HUES6 (cell line): ENCODE measurements around the gene IPPK.

ENCODE experiments used
- H3K27ac ChIP-seq: 2 replicates; pipeline ENCODE4 v1.7.0; 2013; ENCODE audit warnings: low read depth, mild to moderate bottlenecking, low read length, inconsistent platforms
- H3K27me3 ChIP-seq: 2 replicates; pipeline ENCODE4 v1.6.1; 2013; ENCODE audit warnings: low read length; ENCODE audit not compliant: control insufficient read depth, insufficient read depth
- H3K36me3 ChIP-seq: 2 replicates; pipeline ENCODE4 v1.6.1; 2013; ENCODE audit warnings: low read length; ENCODE audit not compliant: control insufficient read depth, insufficient read depth
- H3K4me1 ChIP-seq: 2 replicates; pipeline ENCODE4 v1.6.1; 2013; ENCODE audit warnings: low read length; ENCODE audit not compliant: control insufficient read depth, insufficient read depth
- H3K4me3 ChIP-seq: 2 replicates; pipeline ENCODE4 v1.5.1; 2013; ENCODE audit warnings: low read depth, low read length
- H3K9ac ChIP-seq: one replicate; pipeline ENCODE4 v1.6.1; 2013; ENCODE audit warnings: mild to moderate bottlenecking, low read length
- H3K9me3 ChIP-seq: 2 replicates; pipeline ENCODE4 v1.6.1; 2013; ENCODE audit warnings: low read depth, low read length; ENCODE audit not compliant: control insufficient read depth, insufficient read depth

Gene IPPK

GRCh38 chr9:92644278-92644677 is 25.7 kb downstream of the IPPK start:
- peaks cover 79% of the 10 kb centered on the region for H3K36me3 ChIP-seq
- no peak overlapping the region for H3K9ac ChIP-seq
- no peaks in the 10 kb centered on the region for H3K4me1 ChIP-seq
- H3K27me3 ChIP-seq: no peaks in the 10 kb centered on the region
- no peak overlapping the region for H3K27ac ChIP-seq
- H3K9me3 ChIP-seq: no peaks in the 10 kb centered on the region
- H3K4me3 ChIP-seq: no peak overlapping the region

DNA sequence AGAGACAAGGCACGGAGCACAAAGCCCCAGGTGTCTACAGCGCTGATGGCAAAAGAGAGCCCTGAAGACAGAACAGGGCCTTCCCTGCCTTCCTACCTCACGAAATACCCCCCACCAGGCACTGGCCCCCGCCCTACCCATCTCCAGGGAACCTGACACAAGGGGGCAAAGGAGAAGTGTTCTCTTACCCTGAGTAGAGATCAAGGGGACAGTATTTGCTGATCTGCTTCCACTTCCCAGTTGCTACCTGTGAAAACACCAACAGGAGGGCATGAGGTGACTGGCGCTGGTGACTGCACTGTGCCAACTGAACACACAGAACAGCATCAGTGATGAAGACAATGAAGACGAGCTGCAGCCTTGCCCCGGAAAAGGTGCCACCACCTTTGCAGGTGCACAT is 27.4 kb downstream of the IPPK start:
- peaks cover 79% of the 10 kb centered on the region for H3K36me3 ChIP-seq

GRCh38 chr9:92642041-92642451 is 27.9 kb downstream of the IPPK start:
- no peak overlapping the region for H3K4me3 ChIP-seq
- H3K9ac ChIP-seq: no peak overlapping the region
- no peaks in the 10 kb centered on the region for H3K27me3 ChIP-seq
- no peaks in the 10 kb centered on the region for H3K9me3 ChIP-seq
- no peak overlapping the region for H3K27ac ChIP-seq
- H3K36me3 ChIP-seq: peaks cover 80% of the 10 kb centered on the region
- H3K4me1 ChIP-seq: no peaks in the 10 kb centered on the region

More for the DNA sequence above, 27.4 kb downstream of the IPPK start:
- no peak overlapping the region for H3K27ac ChIP-seq
- no peaks in the 10 kb centered on the region for H3K9me3 ChIP-seq
- H3K4me3 ChIP-seq: no peak overlapping the region
- H3K4me1 ChIP-seq: no peaks in the 10 kb centered on the region
- H3K27me3 ChIP-seq: no peaks in the 10 kb centered on the region
- no peak overlapping the region for H3K9ac ChIP-seq

DNA sequence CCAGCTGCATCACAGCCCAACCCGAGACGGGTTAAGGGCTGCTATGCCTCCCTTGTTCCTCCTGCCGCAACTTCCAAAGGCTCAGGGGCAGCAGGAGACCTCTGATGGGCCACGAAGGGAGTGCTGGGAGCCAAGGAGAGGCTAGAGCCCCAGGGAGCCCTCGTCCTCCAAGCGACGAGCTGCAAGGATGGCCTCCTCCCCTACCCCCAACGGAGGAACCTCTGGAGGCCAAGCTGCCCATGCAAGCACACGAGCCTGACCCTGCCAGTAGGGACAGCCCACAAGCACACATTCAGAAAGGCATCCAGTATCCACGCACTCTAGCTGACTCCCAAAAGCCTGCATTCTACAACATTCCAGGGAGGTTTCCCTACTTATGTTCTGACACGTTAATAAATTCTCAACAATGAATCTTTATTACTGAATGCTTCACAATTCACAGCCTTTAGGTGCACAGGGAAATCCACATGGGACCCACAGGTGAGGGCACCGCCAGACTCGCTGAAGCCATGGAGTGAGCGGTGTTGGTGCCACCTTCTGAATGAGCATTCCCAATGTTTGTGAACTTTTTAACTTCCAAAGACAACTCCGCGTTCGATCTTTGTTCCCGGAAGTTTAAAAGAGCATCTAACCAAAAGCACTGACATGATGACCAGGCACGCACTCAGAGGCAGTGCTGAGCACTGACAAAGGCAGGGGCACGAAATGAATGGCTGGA is 28.7 kb downstream of the IPPK start:
- Histone ChIP-seq H3K36me3 (peaks cover 81% of the 10 kb centered on the region), H3K9me3 (no peaks in the 10 kb centered on the region), H3K9ac (no peak overlapping the region), H3K4me1 (no peaks in the 10 kb centered on the region), H3K27me3 (no peaks in the 10 kb centered on the region), H3K27ac (no peak overlapping the region), H3K4me3 (no peak overlapping the region)

DNA sequence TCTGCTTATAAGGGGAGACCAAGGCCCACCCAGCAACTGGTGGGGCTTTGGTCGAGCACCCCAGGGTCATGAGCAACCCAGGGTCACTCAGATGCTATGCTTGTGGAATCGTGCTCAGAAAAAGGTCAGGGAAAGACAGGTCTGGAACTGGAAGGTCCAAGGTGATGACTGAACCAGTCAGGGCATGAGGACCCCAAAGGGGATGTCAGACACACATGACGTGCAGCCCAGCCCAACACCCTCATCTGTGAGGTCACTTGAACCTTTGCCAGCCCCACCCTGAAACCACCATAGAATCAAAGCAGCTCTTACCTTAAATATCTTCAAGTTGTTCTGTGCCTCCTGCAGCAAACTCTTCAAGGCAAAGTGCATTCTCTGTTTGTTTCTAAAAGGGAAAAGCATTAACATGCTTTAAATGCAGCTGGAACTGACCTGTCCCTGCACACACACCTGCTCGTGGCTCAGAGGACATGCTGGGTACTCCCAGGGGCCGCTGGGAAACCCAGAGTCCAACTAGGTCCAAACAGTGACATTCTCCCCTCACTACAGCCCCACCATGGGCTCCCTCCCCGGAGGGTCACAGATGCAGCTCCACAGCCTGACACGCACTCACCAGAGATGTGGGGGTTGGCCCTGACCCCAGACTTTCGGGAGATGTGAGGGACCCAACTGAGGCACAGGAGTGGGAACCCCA is 29.4 kb downstream of the IPPK start:
- H3K4me1 ChIP-seq: no peaks in the 10 kb centered on the region
- no peak overlapping the region for H3K9ac ChIP-seq
- no peak overlapping the region for H3K4me3 ChIP-seq
- peaks cover 81% of the 10 kb centered on the region for H3K36me3 ChIP-seq
- no peaks in the 10 kb centered on the region for H3K9me3 ChIP-seq
- no peak overlapping the region for H3K27ac ChIP-seq
- H3K27me3 ChIP-seq: no peaks in the 10 kb centered on the region

DNA sequence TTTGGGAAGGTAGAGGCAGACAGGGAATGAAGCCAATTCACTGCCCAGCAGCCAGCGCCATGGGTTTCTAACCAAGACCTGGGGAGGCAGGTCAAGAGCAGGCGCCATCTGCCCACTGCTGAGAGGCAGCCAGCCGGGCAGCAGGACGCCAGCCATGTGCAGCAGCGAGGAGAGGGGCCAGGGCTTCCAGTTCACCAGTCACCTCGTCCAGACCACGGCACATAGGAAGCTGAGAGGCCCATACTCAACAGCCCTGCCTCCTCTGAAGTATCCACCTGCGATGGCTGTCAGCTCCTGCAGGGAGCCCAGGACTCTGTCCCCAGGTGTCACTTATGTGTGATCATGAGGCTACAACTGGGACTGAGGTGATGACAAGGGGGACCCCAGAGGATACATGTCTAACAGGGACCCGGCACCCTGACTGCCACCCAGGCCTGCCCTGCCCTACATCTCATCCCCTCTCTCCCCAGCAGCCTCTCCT is 30.1 kb downstream of the IPPK start:
- Histone ChIP-seq H3K27ac (no peak overlapping the region), H3K4me3 (no peak overlapping the region), H3K27me3 (no peaks in the 10 kb centered on the region), H3K4me1 (no peaks in the 10 kb centered on the region), H3K9ac (no peak overlapping the region), H3K9me3 (no peaks in the 10 kb centered on the region), H3K36me3 (peaks cover 78% of the 10 kb centered on the region)

DNA sequence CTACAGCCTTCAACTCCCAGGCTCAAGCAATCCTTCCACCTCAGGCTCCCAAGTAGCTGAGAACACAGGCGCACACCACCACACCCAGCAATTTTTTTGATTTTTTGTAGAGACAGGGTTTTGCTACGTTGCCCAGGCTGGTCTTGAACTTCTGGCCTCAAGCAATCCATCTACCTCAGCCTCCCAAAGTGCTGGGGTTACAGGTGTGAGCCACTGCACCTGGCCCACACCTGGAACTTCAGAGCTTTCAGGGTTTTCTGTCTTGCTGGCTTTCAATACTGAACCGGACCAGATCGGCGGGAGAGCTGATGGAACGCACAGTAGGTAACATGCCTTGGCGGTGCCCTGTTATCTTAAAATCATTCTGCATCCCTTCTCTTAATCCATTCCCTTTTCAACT is 30.8 kb downstream of the IPPK start:
- no peak overlapping the region for H3K4me3 ChIP-seq
- H3K27me3 ChIP-seq: no peaks in the 10 kb centered on the region
- no peak overlapping the region for H3K9ac ChIP-seq
- H3K27ac ChIP-seq: no peak overlapping the region
- no peaks in the 10 kb centered on the region for H3K4me1 ChIP-seq
- peaks cover 75% of the 10 kb centered on the region for H3K36me3 ChIP-seq
- H3K9me3 ChIP-seq: no peaks in the 10 kb centered on the region

GRCh38 chr9:92638621-92639101 is 31.3 kb downstream of the IPPK start:
- Histone ChIP-seq H3K9ac (no peak overlapping the region), H3K4me3 (no peak overlapping the region), H3K27ac (no peak overlapping the region), H3K4me1 (no peaks in the 10 kb centered on the region), H3K9me3 (no peaks in the 10 kb centered on the region), H3K27me3 (no peaks in the 10 kb centered on the region), H3K36me3 (peaks cover 75% of the 10 kb centered on the region)

DNA sequence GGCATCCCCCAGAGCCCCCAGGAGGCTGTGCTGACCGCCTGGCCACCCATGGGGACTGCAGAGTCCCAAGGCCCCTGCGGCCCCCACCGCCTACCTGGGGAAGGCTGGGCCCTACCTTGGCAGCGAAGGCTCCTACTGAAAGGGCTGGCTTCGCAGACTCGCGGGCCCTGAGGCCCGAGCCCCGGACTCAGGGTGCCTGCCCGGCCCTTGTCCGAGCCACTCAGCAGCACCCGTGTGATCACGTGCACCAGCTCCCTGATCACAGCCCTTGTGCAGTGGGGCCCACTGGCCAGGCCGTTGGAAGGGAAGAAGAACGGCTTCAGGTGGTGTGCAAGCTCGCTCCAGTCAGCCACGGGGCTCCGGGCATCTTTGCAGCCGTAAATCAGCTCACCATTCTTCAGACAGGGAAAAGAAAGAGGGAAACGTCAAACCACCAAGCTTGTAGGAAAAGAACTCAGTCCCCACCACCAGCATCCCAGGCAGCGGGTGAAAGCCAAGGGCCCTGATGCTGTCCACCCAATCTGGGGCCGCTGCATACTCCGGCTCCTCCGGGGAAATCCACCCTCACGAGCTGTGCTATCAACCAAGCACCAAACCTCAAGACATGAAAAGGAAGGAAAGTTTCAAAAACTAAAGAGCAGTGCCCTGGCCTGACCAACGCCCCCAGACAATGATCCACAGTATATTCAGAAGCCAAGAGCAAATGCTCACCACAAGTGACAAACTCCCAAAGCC is 31.9 kb downstream of the IPPK start:
- Histone ChIP-seq H3K36me3 (peaks cover 74% of the 10 kb centered on the region), H3K27ac (no peak overlapping the region), H3K4me3 (no peak overlapping the region), H3K27me3 (no peaks in the 10 kb centered on the region), H3K4me1 (no peaks in the 10 kb centered on the region), H3K9me3 (no peaks in the 10 kb centered on the region), H3K9ac (no peak overlapping the region)

GRCh38 chr9:92637326-92637725 is 32.6 kb downstream of the IPPK start:
- H3K9ac ChIP-seq: no peak overlapping the region
- no peaks in the 10 kb centered on the region for H3K9me3 ChIP-seq
- no peak overlapping the region for H3K4me3 ChIP-seq
- no peaks in the 10 kb centered on the region for H3K27me3 ChIP-seq
- no peaks in the 10 kb centered on the region for H3K4me1 ChIP-seq
- peaks cover 71% of the 10 kb centered on the region for H3K36me3 ChIP-seq
- H3K27ac ChIP-seq: no peak overlapping the region

GRCh38 chr9:92636627-92637026 is 33.3 kb downstream of the IPPK start:
- Histone ChIP-seq H3K4me3 (no peak overlapping the region), H3K9me3 (no peaks in the 10 kb centered on the region), H3K27ac (no peak overlapping the region), H3K4me1 (no peaks in the 10 kb centered on the region), H3K9ac (no peak overlapping the region), H3K27me3 (no peaks in the 10 kb centered on the region), H3K36me3 (peaks cover 71% of the 10 kb centered on the region)
